ENCODE results near the gene OR8J3. TPM values are rescaled to one million over a fixed set of nuclear protein-coding genes. Genes with fewer than 3 reads are reported as not detected.

OR8J3 gene
- total and polyA plus RNA-seq, 4 donors = not detected

DNA sequence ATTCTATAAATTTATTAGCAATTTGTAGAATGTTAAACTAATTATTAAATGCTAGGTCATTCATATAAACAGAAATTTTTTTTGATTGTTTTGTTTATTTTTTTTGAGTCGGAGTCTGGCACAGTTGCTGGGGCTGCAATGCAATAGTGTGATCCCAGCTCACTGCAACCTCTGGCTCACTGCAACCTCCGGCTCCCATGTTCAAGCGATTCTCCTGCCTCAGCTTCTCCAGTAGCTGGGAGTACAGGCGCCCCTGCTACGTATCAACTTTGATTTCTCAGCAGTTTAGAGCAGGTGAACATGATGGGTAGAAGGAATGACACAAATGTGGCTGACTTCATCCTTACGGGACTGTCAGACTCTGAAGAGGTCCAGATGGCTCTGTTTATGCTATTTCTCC is 17.9 kb downstream of the OR8J3 start, which contains the start of gene OR8H3:
OR8H3 (plus strand) TSS at position 301 of the 400 bp plus-strand sequence; CDS start at position 301, 0 bp downstream.
- no peaks in the 10 kb centered on the region for H3K4me1 ChIP-seq (ENCODE audit: control insufficient read depth, insufficient read depth, low read length)
- H3K36me3 ChIP-seq (ENCODE audit: control insufficient read depth, insufficient read depth, low read length) = no peaks in the 10 kb centered on the region
- WGBS (ENCODE audit: insufficient coverage) = 92% methylated on average over 2 of the region's 6 CpGs
- DNase-seq (ENCODE audit: low read depth in 4 of 6, low spot score in 6 of 6) = no peak
- H3K27ac ChIP-seq (ENCODE audit: low read depth, low read length) = no peak within 1 kb of the TSS
- no peak within 1 kb of the TSS for H3K4me3 ChIP-seq (ENCODE audit: low read depth, low read length)
- no peaks in the 10 kb centered on the region for H3K27me3 ChIP-seq (ENCODE audit: control insufficient read depth, insufficient read depth, low read length)
- no peaks in the 10 kb centered on the region for H3K9me3 ChIP-seq (ENCODE audit: control insufficient read depth, insufficient read depth, low read length)

DNA sequence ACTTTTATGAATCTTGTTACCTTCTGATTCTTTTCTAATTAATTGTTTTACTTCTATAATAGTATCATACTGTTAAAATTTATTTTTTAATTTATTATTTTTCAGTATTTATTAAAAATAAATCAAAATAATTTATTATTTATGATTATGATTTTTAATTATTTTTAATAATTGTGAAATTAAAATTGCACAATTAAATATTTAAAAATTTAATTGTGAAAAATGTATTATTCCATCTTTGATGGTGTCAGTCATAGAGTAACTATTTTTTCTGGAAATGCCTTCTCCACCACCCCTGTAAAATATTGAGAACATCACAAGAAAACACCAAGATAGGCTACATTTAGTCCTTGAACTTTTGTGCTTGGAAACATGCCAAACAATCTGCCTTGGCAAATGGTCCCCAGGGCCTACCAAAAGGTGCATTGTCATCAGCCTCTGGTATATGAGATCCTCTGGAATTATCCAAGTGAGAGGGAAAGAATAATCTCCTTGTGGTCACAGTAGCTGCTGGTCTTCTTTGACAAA is 36.7 kb downstream of the OR8J3 start, which contains the start of gene OR8H2:
OR8H2 (plus strand) TSS at position 478 of the 528 bp plus-strand sequence. CDS start 1,356 bp downstream, outside the sequence.
- H3K36me3 ChIP-seq (ENCODE audit: control insufficient read depth, insufficient read depth, low read length) = no peaks in the 10 kb centered on the region
- DNase-seq (ENCODE audit: low read depth in 4 of 6, low spot score in 6 of 6) = no peak
- H3K27ac ChIP-seq (ENCODE audit: low read depth, low read length) = no peak within 1 kb of the TSS
- H3K4me3 ChIP-seq (ENCODE audit: low read depth, low read length) = no peak within 1 kb of the TSS
- no peaks in the 10 kb centered on the region for H3K9me3 ChIP-seq (ENCODE audit: control insufficient read depth, insufficient read depth, low read length)
- H3K27me3 ChIP-seq (ENCODE audit: control insufficient read depth, insufficient read depth, low read length) = no peaks in the 10 kb centered on the region
- H3K4me1 ChIP-seq (ENCODE audit: control insufficient read depth, insufficient read depth, low read length) = no peaks in the 10 kb centered on the region

DNA sequence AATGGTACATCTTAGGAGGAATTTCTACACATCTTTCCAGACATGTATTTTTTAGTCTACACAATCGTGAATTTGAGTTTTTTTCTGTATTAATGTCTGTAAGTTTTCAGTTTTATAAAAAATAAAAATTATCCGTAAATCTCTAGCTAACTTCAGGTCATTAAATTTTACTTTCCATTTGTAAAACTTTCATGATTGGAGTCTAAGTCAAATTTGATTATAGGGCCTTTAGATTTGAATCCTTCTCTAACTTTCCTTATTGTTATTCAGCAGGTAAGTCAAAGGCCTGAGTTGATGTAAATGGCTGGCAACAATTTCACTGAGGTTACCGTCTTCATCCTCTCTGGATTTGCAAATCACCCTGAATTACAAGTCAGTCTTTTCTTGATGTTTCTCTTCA is 47.0 kb downstream of the OR8J3 start, which contains the start of gene OR8I2:
OR8I2 (plus strand) TSS at position 301 of the 400 bp plus-strand sequence; CDS start at position 301, 0 bp downstream.
- Histone ChIP-seq H3K4me1 (ENCODE audit: control insufficient read depth, insufficient read depth, low read length) (no peaks in the 10 kb centered on the region), H3K36me3 (ENCODE audit: control insufficient read depth, insufficient read depth, low read length) (no peaks in the 10 kb centered on the region), H3K9me3 (ENCODE audit: control insufficient read depth, insufficient read depth, low read length) (no peaks in the 10 kb centered on the region), H3K27me3 (ENCODE audit: control insufficient read depth, insufficient read depth, low read length) (no peaks in the 10 kb centered on the region), H3K27ac (ENCODE audit: low read depth, low read length) (no peak within 1 kb of the TSS), H3K4me3 (ENCODE audit: low read depth, low read length) (no peak within 1 kb of the TSS)
- 100% methylated on average over 1 of the region's 3 CpGs for WGBS (ENCODE audit: insufficient coverage)
- DNase-seq (ENCODE audit: low read depth in 4 of 6, low spot score in 6 of 6) = no peak

DNA sequence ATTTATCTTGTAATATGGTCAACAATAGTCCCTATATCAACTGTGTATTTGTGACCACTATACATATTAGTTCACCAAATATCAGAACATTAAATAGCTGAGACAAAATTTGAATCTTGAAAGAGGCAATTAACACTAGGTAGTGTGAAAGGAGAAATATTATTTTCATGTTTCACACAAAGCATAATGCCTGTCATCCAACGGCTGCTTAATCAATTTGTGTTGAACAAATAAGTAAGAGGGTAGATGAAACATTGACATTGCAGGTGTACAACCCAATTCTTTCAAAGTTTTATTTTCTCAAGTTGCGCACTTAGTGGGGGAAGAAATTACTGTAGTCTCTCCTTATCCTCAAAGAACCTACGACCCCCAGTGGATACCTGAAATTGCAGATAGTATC is 50.3 kb downstream of the OR8J3 start:
- no peak for DNase-seq (ENCODE audit: low read depth in 4 of 6, low spot score in 6 of 6)
- Histone ChIP-seq H3K36me3 (ENCODE audit: control insufficient read depth, insufficient read depth, low read length) (no peaks in the 10 kb centered on the region), H3K4me3 (ENCODE audit: low read depth, low read length) (no peak overlapping the region), H3K9me3 (ENCODE audit: control insufficient read depth, insufficient read depth, low read length) (no peaks in the 10 kb centered on the region), H3K27ac (ENCODE audit: low read depth, low read length) (no peak overlapping the region), H3K4me1 (ENCODE audit: control insufficient read depth, insufficient read depth, low read length) (no peaks in the 10 kb centered on the region), H3K27me3 (ENCODE audit: control insufficient read depth, insufficient read depth, low read length) (no peaks in the 10 kb centered on the region)
- WGBS (ENCODE audit: insufficient coverage) = no CpG with 5 or more reads among the region's 3 CpGs

Small RNA genes within 50 kb of the gene (small RNA-seq; reads per million reads assigned to genes)
- not detected for gene OR8I4P (ENCODE audit: low replicate concordance)

Other genes starting within 250 kb of the OR8J3 start
- gene OR5W2, start 225.6 kb downstream of the OR8J3 start, total RNA-seq = not detected
- not detected for gene OR5W2, start 225.6 kb downstream of the OR8J3 start, polyA plus RNA-seq (ENCODE audit: insufficient read length in 2 of 2)
- not detected for gene OR5I1, start 203.8 kb downstream of the OR8J3 start, total RNA-seq
- gene OR5I1, start 203.8 kb downstream of the OR8J3 start, polyA plus RNA-seq (ENCODE audit: insufficient read length in 2 of 2) = not detected
- not detected for gene OR10AG1, start 170.3 kb downstream of the OR8J3 start, total RNA-seq
- not detected for gene OR10AG1, start 170.3 kb downstream of the OR8J3 start, polyA plus RNA-seq (ENCODE audit: insufficient read length in 2 of 2)
- gene OR5F1, start 145.6 kb downstream of the OR8J3 start, total RNA-seq = not detected
- not detected for gene OR5F1, start 145.6 kb downstream of the OR8J3 start, polyA plus RNA-seq (ENCODE audit: insufficient read length in 2 of 2)
- gene OR5AS1, start 112.5 kb downstream of the OR8J3 start, total RNA-seq = not detected
- gene OR5AS1, start 112.5 kb downstream of the OR8J3 start, polyA plus RNA-seq (ENCODE audit: insufficient read length in 2 of 2) = under 1 TPM; 0.05 TPM
- gene OR8I2, start 46.9 kb downstream of the OR8J3 start, total RNA-seq = not detected
- not detected for gene OR8I2, start 46.9 kb downstream of the OR8J3 start, polyA plus RNA-seq (ENCODE audit: insufficient read length in 2 of 2)
- gene OR8H2, start 36.5 kb downstream of the OR8J3 start, total RNA-seq = not detected
- gene OR8H2, start 36.5 kb downstream of the OR8J3 start, polyA plus RNA-seq (ENCODE audit: insufficient read length in 2 of 2) = not detected
- gene OR8H3, start 17.8 kb downstream of the OR8J3 start, total RNA-seq = not detected
- gene OR8H3, start 17.8 kb downstream of the OR8J3 start, polyA plus RNA-seq (ENCODE audit: insufficient read length in 2 of 2) = not detected
- not detected for gene OR8K5, start 20.1 kb upstream of the OR8J3 start, total RNA-seq
- not detected for gene OR8K5, start 20.1 kb upstream of the OR8J3 start, polyA plus RNA-seq (ENCODE audit: insufficient read length in 2 of 2)
- gene OR5J2, start 36.4 kb upstream of the OR8J3 start, total RNA-seq = not detected
- gene OR5J2, start 36.4 kb upstream of the OR8J3 start, polyA plus RNA-seq (ENCODE audit: insufficient read length in 2 of 2) = not detected
- gene OR5T2, start 94.1 kb upstream of the OR8J3 start, total RNA-seq = not detected
- not detected for gene OR5T2, start 94.1 kb upstream of the OR8J3 start, polyA plus RNA-seq (ENCODE audit: insufficient read length in 2 of 2)
- not detected for gene OR5T3, start 112.1 kb upstream of the OR8J3 start, total RNA-seq
- not detected for gene OR5T3, start 112.1 kb upstream of the OR8J3 start, polyA plus RNA-seq (ENCODE audit: insufficient read length in 2 of 2)
- not detected for gene OR5T1, start 134.0 kb upstream of the OR8J3 start, total RNA-seq
- not detected for gene OR5T1, start 134.0 kb upstream of the OR8J3 start, polyA plus RNA-seq (ENCODE audit: insufficient read length in 2 of 2)
- not detected for gene OR8H1, start 152.1 kb upstream of the OR8J3 start, total RNA-seq
- not detected for gene OR8H1, start 152.1 kb upstream of the OR8J3 start, polyA plus RNA-seq (ENCODE audit: insufficient read length in 2 of 2)
- not detected for gene OR8K3, start 174.9 kb upstream of the OR8J3 start, total RNA-seq
- gene OR8K3, start 174.9 kb upstream of the OR8J3 start, polyA plus RNA-seq (ENCODE audit: insufficient read length in 2 of 2) = not detected
- not detected for gene OR8K1, start 205.8 kb upstream of the OR8J3 start, total RNA-seq
- gene OR8K1, start 205.8 kb upstream of the OR8J3 start, polyA plus RNA-seq (ENCODE audit: insufficient read length in 2 of 2) = not detected
- gene OR8J1, start 214.1 kb upstream of the OR8J3 start, total RNA-seq = not detected
- gene OR8J1, start 214.1 kb upstream of the OR8J3 start, polyA plus RNA-seq (ENCODE audit: insufficient read length in 2 of 2) = not detected
- gene OR8U1, start 235.4 kb upstream of the OR8J3 start, total RNA-seq = not detected
- gene OR8U1, start 235.4 kb upstream of the OR8J3 start, polyA plus RNA-seq (ENCODE audit: insufficient read length in 2 of 2) = not detected